ENCODE measurements around the gene TCEAL7. TPM values are rescaled to one million over a fixed set of nuclear protein-coding genes. Genes with fewer than 3 reads are reported as not detected.

The TCEAL7 gene
- total and polyA plus RNA-seq, 2 of the 13 experiments (the other 11 are each of a cell fraction or from before 2014, with no cell fraction given): not detected

GRCh38 chrX:103357871-103358270, 27.8 kb downstream of the TCEAL7 start:
- Histone ChIP-seq H3K9me3 (ENCODE audit: low read length) (no peaks in the 10 kb centered on the region), H3K27ac (ENCODE audit: extremely low read length, insufficient read depth, low read length) (no peak overlapping the region), H4K20me1 (ENCODE audit: insufficient read depth, low read length) (no peaks in the 10 kb centered on the region), H2AFZ (ENCODE audit: low read length) (no peak overlapping the region), H3K4me2 (ENCODE audit: low read depth, low read length) (peak overlapping the region; percentile 70), H3K36me3 (replicated peaks in 1 of 2; ENCODE audit: control insufficient read depth in 1 of 2, insufficient read depth in 2 of 2, low read length in 2 of 2) (no peaks in the 10 kb centered on the region), H3K27me3 (ENCODE audit: control insufficient read depth in 1 of 2, insufficient read depth in 2 of 2, low read length in 2 of 2) (no peaks in the 10 kb centered on the region; a peak in 1 of 5 replicates), H3K9ac (ENCODE audit: insufficient read depth, low read depth, low read length) (no peak overlapping the region), H3K79me2 (ENCODE audit: insufficient read depth, low read length) (peaks cover 5% of the 10 kb centered on the region), H3K4me3 (replicated peaks in 1 of 3; ENCODE audit: insufficient read depth in 1 of 3, low read depth in 2 of 3, low read length in 3 of 3) (no peak overlapping the region; a peak in 1 of 6 replicates), H3K4me1 (ENCODE audit: insufficient read depth, low read length) (peaks cover 30% of the 10 kb centered on the region)
- POLR2A ChIA-PET: interaction anchor here (3.6 kb wide), 1 partner anchor 19 kb away, joined by 13 read pairs; the partner anchor contains the start of gene BEX3
- no peak for FAIRE-seq
- no peak for ATAC-seq
- DNase-seq (ENCODE audit: low spot score): no peak
- CTCF ChIA-PET (ENCODE audit: low intra/inter-chr PET ratio, low total read pairs): no interaction called here
- BruUV-seq (replicated peaks): no TSS peak
- 91% methylated on average over 2 of the region's 2 CpGs for WGBS (ENCODE audit: low lambda C conversion rate)
- intact Hi-C loops (cut with micrococcal nuclease; ENCODE audit: unreplicated experiment) (no loop called here), in situ Hi-C loops (cut with HindIII; ENCODE audit: extremely low pct_ligation_motif_present, low pct_unique_long_range_greater_than_20kb) (no loop called here)
- TF ChIP-seq ZNF318 (CRISPR knock-in tag; IDR thresholded peaks at IDR 0.05) (no peak), ZNF891 (CRISPR knock-in tag; IDR thresholded peaks at IDR 0.05) (no peak), ZHX1 (CRISPR knock-in tag; IDR thresholded peaks at IDR 0.05; ENCODE audit: low read depth) (no peak), TBL1XR1 (IDR thresholded peaks at IDR 0.05; ENCODE audit: borderline replicate concordance, low read length, partially characterized antibody) (no peak), TMF1 (CRISPR knock-in tag; IDR thresholded peaks at IDR 0.05; ENCODE audit: low read depth) (no peak), ZNF768 (CRISPR knock-in tag; IDR thresholded peaks at IDR 0.05) (no peak), ZC3H4 (CRISPR knock-in tag; IDR thresholded peaks at IDR 0.05; ENCODE audit: borderline replicate concordance) (no peak), KLF6 (CRISPR knock-in tag; IDR thresholded peaks at IDR 0.05) (no peak), MEF2D (CRISPR knock-in tag; IDR thresholded peaks at IDR 0.05) (no peak), ZNF782 (CRISPR knock-in tag; IDR thresholded peaks at IDR 0.05; ENCODE audit: borderline replicate concordance) (no peak), PLRG1 (conservative IDR thresholded peaks at IDR 0.05) (no peak), JUND (CRISPR knock-in tag; IDR thresholded peaks at IDR 0.05) (no peak), KLF11 (CRISPR knock-in tag; IDR thresholded peaks at IDR 0.05) (no peak), SIX1 (CRISPR knock-in tag; IDR thresholded peaks at IDR 0.05; ENCODE audit: borderline replicate concordance) (no peak), HNRNPUL1 (IDR thresholded peaks at IDR 0.05; ENCODE audit: low read depth, low read length) (no peak), HNRNPLL (IDR thresholded peaks at IDR 0.05; ENCODE audit: low read depth, low read length, poor library complexity, severe bottlenecking) (no peak)

Measured in HepG2 (cell line).